ENCODE results near the gene JAK3. TPM values are rescaled to one million over a fixed set of nuclear protein-coding genes. Genes with fewer than 3 reads are reported as not detected.

Gene JAK3
- total RNA-seq, 1 experiment from 2014 or later, result 3.3 TPM

DNA sequence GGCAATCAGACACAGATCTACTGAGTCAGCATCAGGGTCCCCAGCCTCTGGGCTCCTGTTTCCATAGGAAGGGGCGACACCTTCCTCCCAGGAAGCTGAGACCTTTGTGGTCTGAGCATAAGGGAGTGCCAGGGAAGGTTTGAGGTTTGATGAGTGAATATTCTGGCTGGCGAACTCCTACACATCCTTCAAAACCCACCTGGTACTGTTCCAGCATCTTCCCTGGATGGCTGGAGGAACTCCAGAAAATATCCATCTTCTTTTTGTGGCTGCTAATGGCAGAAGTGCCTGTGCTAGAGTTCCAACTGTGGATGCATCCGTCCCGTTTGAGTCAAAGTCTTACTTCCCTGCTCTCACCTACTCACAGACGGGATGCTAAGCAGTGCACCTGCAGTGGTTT lies 35.7 kb downstream of the JAK3 start:
- H3K79me1 ChIP-seq (ENCODE audit: insufficient read depth, low read depth, low read length, poor library complexity, severe bottlenecking), result no peaks in the 10 kb centered on the region
- Mint-ChIP-seq H3K36me3 (ENCODE audit: insufficient read depth in 1 of 3, low read depth in 3 of 3) (no peaks in the 10 kb centered on the region), H3K27me3 (ENCODE audit: low read depth) (peaks cover 2% of the 10 kb centered on the region), H3K4me3 (no peak overlapping the region), H3K9me3 (no peaks in the 10 kb centered on the region), H3K4me1 (no peaks in the 10 kb centered on the region), H3K27ac (no peak overlapping the region; a peak in 2 of 7 replicates)
- no peaks in the 10 kb centered on the region for H3K23me2 ChIP-seq (ENCODE audit: insufficient read length, low read depth, low read length, poor library complexity, severe bottlenecking)
- H3K18ac ChIP-seq (ENCODE audit: insufficient read length, low read depth, low read length), result no peak overlapping the region
- H2AK5ac ChIP-seq (ENCODE audit: insufficient read length, low read length), result no peak overlapping the region
- H2BK12ac ChIP-seq (ENCODE audit: insufficient read length, low read depth, low read length), result no peak overlapping the region
- H3K4me2 ChIP-seq (ENCODE audit: insufficient read depth, insufficient read length, low read length), result no peak overlapping the region
- H2BK120ac ChIP-seq (ENCODE audit: low read depth, low read length, poor library complexity, severe bottlenecking), result no peak overlapping the region
- H4K5ac ChIP-seq (ENCODE audit: insufficient read length, low read depth, low read length), result no peak overlapping the region
- H3K9ac ChIP-seq (ENCODE audit: extremely low read depth, insufficient read length, low read length), result no peak overlapping the region
- H3K23ac ChIP-seq (ENCODE audit: insufficient read length, low read depth, low read length), result no peak overlapping the region
- no peak overlapping the region for H4K8ac ChIP-seq (replicated peaks; ENCODE audit: insufficient read length, low read depth, low read length)
- TF ChIP-seq, protein P1, sequence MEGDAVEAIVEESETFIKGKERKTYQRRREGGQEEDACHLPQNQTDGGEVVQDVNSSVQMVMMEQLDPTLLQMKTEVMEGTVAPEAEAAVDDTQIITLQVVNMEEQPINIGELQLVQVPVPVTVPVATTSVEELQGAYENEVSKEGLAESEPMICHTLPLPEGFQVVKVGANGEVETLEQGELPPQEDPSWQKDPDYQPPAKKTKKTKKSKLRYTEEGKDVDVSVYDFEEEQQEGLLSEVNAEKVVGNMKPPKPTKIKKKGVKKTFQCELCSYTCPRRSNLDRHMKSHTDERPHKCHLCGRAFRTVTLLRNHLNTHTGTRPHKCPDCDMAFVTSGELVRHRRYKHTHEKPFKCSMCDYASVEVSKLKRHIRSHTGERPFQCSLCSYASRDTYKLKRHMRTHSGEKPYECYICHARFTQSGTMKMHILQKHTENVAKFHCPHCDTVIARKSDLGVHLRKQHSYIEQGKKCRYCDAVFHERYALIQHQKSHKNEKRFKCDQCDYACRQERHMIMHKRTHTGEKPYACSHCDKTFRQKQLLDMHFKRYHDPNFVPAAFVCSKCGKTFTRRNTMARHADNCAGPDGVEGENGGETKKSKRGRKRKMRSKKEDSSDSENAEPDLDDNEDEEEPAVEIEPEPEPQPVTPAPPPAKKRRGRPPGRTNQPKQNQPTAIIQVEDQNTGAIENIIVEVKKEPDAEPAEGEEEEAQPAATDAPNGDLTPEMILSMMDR (conservative IDR thresholded peaks at IDR 0.05), result no peak
- H4K91ac ChIP-seq (ENCODE audit: insufficient read length, low read depth, low read length), result no peak overlapping the region
- no peak overlapping the region for H3K27ac ChIP-seq (ENCODE audit: insufficient read length, low read depth, low read length)
- no peaks in the 10 kb centered on the region for H3K79me2 ChIP-seq (ENCODE audit: insufficient read depth, low read length)
- H3K4me1 ChIP-seq (ENCODE audit: insufficient read depth, low read length), result no peaks in the 10 kb centered on the region
- no CpG with 5 or more reads among the region's 5 CpGs for WGBS (ENCODE audit: extremely low coverage, insufficient read length, low lambda C conversion rate)
- H3K14ac ChIP-seq (ENCODE audit: insufficient read depth, low read length), result no peak overlapping the region
- H3K56ac ChIP-seq (ENCODE audit: insufficient read length, low read depth, low read length), result no peak overlapping the region
- DNase-seq, result no peak
- no peaks in the 10 kb centered on the region for H4K20me1 ChIP-seq (ENCODE audit: control insufficient read depth, insufficient read depth, insufficient read length)
- H3K27me3 ChIP-seq (ENCODE audit: insufficient read depth, low read length), result no peaks in the 10 kb centered on the region
- no peak overlapping the region for H2BK20ac ChIP-seq (ENCODE audit: low read depth, low read length, poor library complexity, severe bottlenecking)
- H2AFZ ChIP-seq (ENCODE audit: low read length), result no peak overlapping the region
- no peaks in the 10 kb centered on the region for H3K9me3 ChIP-seq (ENCODE audit: control insufficient read depth, low read depth, low read length)
- no peak overlapping the region for H3K4ac ChIP-seq (ENCODE audit: low read depth, low read length)
- H2BK15ac ChIP-seq (ENCODE audit: low read depth, low read length), result no peak overlapping the region
- H3T11ph ChIP-seq (ENCODE audit: low read length), result no peak overlapping the region
- no peak overlapping the region for H2BK5ac ChIP-seq (ENCODE audit: insufficient read length, low read length)
